Suprapubic skin (tissue), 4 donors: ENCODE measurements around the gene GMDS.

Source experiments
- POLR2A ChIP-seq, 2 donors: fragments of 450-650 bp; IDR thresholded peaks; one replicate each; pipeline ENCODE4 v1.6.1; 2017; ENCODE audit warnings: antibody characterized with exemption in 2 of 2, mild to moderate bottlenecking in 2 of 2, moderate library complexity in 2 of 2
- POLR2AphosphoS5 ChIP-seq, 3 donors: sonication (generic); formaldehyde crosslinking; IDR thresholded peaks; one replicate each; pipeline ENCODE4 v1.6.1; 2017; ENCODE audit warnings: antibody characterized with exemption in 3 of 3
- TF ChIP-seq, protein P1 (sequence below), 2 donors: fragments of 200-600 bp in 1 of 2; fragments of 450-650 bp in 1 of 2; sonication (generic) in 1 of 2; IDR thresholded peaks; one replicate each; pipeline ENCODE4 v1.5.1; 2016 to 2019; ENCODE audit warnings: antibody characterized with exemption in 2 of 2, mild to moderate bottlenecking in 1 of 2, moderate library complexity in 1 of 2

DNA sequence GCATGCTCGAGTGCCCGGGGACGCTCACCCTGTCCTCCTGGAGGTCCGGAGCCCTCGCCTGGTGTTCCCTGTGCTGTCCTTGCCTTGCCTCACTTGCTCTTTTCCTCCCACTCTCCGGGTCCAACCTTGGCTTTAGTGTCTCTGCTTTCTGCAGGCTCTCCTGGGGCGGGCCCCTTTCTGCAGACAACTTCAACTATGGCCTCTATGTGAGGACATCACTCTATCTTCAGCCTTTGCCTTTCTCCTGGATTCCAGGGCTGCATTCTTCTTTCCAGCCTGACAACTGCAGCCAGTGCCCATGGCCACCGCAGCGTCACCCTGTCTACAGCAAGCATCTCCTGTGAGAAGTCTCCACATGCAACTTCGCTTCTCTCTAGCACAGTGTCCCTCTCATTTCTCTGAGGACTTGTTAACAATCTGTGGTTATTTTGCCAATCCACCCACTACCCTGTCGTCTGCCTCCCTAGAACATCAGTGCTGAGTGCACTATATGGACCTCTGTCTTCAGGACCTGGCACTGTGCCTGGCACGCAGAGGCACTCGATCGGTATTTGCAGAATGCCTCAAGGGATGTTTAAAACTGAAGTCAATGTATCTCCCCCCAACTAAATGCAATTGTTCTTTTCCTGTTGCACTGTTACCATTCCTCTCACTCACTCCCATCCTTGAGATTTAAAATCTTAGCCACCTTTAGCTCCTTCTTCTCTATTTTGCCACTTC is 599.8 kb downstream of the GMDS start:
- TF ChIP-seq POLR2A (IDR thresholded peaks at IDR 0.05) (no peak), POLR2AphosphoS5 (IDR thresholded peaks at IDR 0.05) (no peak)
- TF ChIP-seq, protein P1, sequence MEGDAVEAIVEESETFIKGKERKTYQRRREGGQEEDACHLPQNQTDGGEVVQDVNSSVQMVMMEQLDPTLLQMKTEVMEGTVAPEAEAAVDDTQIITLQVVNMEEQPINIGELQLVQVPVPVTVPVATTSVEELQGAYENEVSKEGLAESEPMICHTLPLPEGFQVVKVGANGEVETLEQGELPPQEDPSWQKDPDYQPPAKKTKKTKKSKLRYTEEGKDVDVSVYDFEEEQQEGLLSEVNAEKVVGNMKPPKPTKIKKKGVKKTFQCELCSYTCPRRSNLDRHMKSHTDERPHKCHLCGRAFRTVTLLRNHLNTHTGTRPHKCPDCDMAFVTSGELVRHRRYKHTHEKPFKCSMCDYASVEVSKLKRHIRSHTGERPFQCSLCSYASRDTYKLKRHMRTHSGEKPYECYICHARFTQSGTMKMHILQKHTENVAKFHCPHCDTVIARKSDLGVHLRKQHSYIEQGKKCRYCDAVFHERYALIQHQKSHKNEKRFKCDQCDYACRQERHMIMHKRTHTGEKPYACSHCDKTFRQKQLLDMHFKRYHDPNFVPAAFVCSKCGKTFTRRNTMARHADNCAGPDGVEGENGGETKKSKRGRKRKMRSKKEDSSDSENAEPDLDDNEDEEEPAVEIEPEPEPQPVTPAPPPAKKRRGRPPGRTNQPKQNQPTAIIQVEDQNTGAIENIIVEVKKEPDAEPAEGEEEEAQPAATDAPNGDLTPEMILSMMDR (IDR thresholded peaks at IDR 0.05), result no peak
